Measurements from ENCODE around the gene DUS4L.

Gene DUS4L

GRCh38 chr7:107615910-107616680 lies 52.3 kb downstream of the DUS4L start:
- no peak for DNase-seq

- no peak for DNase-seq
Measured at GRCh38 chr7:107622429-107622828, 58.7 kb downstream of the DUS4L start.

GRCh38 chr7:107622894-107623293 lies 59.1 kb downstream of the DUS4L start:
- DNase-seq: no peak

DNA sequence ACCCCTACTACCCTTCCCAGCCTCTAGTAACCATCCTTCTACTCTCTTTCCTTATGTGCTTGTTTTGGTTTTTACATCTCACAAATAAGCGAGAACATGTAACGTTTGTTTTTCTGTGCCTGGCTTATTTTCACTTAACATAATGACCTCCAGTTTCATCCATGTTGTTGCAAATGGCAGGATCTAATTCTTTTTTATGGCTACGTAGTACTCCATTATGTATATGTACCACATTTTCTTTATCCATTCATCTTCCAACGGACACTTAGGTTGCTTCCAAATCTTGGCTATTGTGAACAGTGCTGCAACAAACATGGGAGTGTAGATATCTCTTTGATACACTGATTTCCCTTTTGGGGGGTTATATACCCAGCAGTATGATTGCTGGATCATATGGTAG lies 63.2 kb downstream of the DUS4L start:
- no peak for DNase-seq
